K562 (cell line): Measurements from ENCODE around the gene AFF3. TPM values are rescaled to one million over a fixed set of nuclear protein-coding genes. Genes with fewer than 3 reads are reported as not detected.
A peak's percentile ranks its signal among the peaks of the same experiment; 100 is the strongest.

Source experiments
- DMBX1 ChIP-seq: fragments of 250-450 bp; sonication (Bioruptor Pico); IDR thresholded peaks from 2 replicates; pipeline ENCODE4 v1.8.0; 2022; ENCODE audit warnings: inconsistent platforms, mild to moderate bottlenecking, moderate library complexity, borderline replicate concordance
- ELF1 ChIP-seq: fragments of 200-800 bp; sonication (Bioruptor generic); IDR thresholded peaks from 2 replicates; pipeline ENCODE4 v1.6.1; 2016; ENCODE audit warnings: missing genetic modification characterization, missing compliant biosample characterization
- HIVEP1 ChIP-seq: fragments of 250-450 bp; sonication (Bioruptor Pico); IDR thresholded peaks from 2 replicates; pipeline ENCODE4 v1.4.0; 2020; ENCODE audit warnings: mild to moderate bottlenecking
- NR4A1 ChIP-seq, 2 experiments: fragments of 250-450 bp in 1 of 2; fragments of 450-650 bp in 1 of 2; sonication (Bioruptor Pico) in 1 of 2; IDR thresholded peaks; 2 replicates each; pipeline versions ENCODE4 v1.4.0 to v1.6.1; 2016 to 2020; ENCODE audit warnings: mild to moderate bottlenecking in 2 of 2, missing compliant biosample characterization in 1 of 2, missing genetic modification characterization in 1 of 2, moderate library complexity in 1 of 2
- THRB ChIP-seq: fragments of 450-650 bp; formaldehyde crosslinking; conservative IDR thresholded peaks from 2 replicates; pipeline ENCODE4 v1.4.0; 2022; ENCODE audit warnings: mild to moderate bottlenecking, missing genetic modification characterization
- TRIM24 ChIP-seq, 2 experiments: fragments of 450-650 bp; IDR thresholded peaks; 2 replicates each; pipeline ENCODE4 v1.6.1; 2016
- ZBTB40 ChIP-seq, 2 experiments: fragments of 450-650 bp in 1 of 2; sonication (generic) in 1 of 2; formaldehyde crosslinking in 1 of 2; IDR thresholded peaks; 2 replicates each; pipeline versions ENCODE4 v1.7.1 to v1.9.0; 2016 to 2022; ENCODE audit warnings: inconsistent platforms in 1 of 2, mild to moderate bottlenecking in 1 of 2, missing genetic modification reagents in 1 of 2
- ZC3H8 ChIP-seq: fragments of 450-650 bp; IDR thresholded peaks from 2 replicates; pipeline ENCODE4 v1.6.1; 2017
- ZFX ChIP-seq: sonication (generic); formaldehyde crosslinking; IDR thresholded peaks from 2 replicates; pipeline ENCODE4 v1.8.0; 2022; ENCODE audit warnings: mild to moderate bottlenecking, missing genetic modification reagents, moderate library complexity
- ZNF134 ChIP-seq: fragments of 250-450 bp; sonication (Bioruptor Pico); conservative IDR thresholded peaks from 2 replicates; pipeline ENCODE4 v1.4.0; 2020
- ZNF3 ChIP-seq: fragments of 250-450 bp; sonication (Bioruptor Pico); IDR thresholded peaks from 2 replicates; pipeline ENCODE4 v1.5.0; 2021; ENCODE audit warnings: mild to moderate bottlenecking, moderate library complexity
- ZNF696 ChIP-seq: fragments of 250-450 bp; sonication (Bioruptor Pico); conservative IDR thresholded peaks from 2 replicates; pipeline ENCODE4 v1.4.0; 2020; ENCODE audit warnings: mild to moderate bottlenecking, moderate library complexity
- polyA plus RNA-seq, 8 experiments: library from polyadenylated mRNA; depleted of rRNA in 4 of 8; stranded (reverse) in 5 of 8; unstranded in 3 of 8; fragments of >200 nt; fragmentation: Nextera tagmentation in 2 of 8; fragmentation: Illumina TruSeq in 1 of 8; extraction: Ambion mirVana in 2 of 8; extraction: Trizol in 1 of 8; gene quantifications; 2 replicates each; pipeline versions ENCODE4 v1.2.1 to v1.2.3, GENCODE V29; 2011 to 2014; ENCODE audit warnings: inconsistent platforms in 1 of 8, missing spikeins in 1 of 8
- total RNA-seq, 7 experiments: library from RNA; depleted of rRNA in 6 of 7; stranded (reverse); fragments of >200 nt in 6 of 7; fragmentation: Illumina TruSeq in 2 of 7; extraction: Trizol in 2 of 7; gene quantifications; 2 replicates each; pipeline versions ENCODE4 v1.2.1 to v1.2.3, GENCODE V29; 2011 to 2021; ENCODE audit warnings: low replicate concordance in 1 of 7

Gene AFF3
- total and polyA plus RNA-seq, 9 of the 15 experiments (the other 6 are each of a cell fraction or from before 2014, with no cell fraction given) = 0.02 to 0.11 TPM; not detected in 7

GRCh38 chr2:99657691-99658258 lies 484.6 kb downstream of the AFF3 start (continued):
- TF ChIP-seq THRB = no peak
- peak; percentile 51; the same call in 1 of the 2 replicates for TF ChIP-seq ELF1 (tag)
- no peak for TF ChIP-seq NR4A1 (CRISPR knock-in tag; IDR thresholded peaks at IDR 0.05)
- 0 out of 2 replicates have a peak, but pooled peaks have one; percentile 64 for TF ChIP-seq NR4A1 (tag; IDR thresholded peaks at IDR 0.05)
- TF ChIP-seq TRIM24 (IDR thresholded peaks at IDR 0.05) = no peak
- TF ChIP-seq ZNF134 = peak; percentile 81
- TF ChIP-seq ZFX = no peak
- no peak for TF ChIP-seq ZC3H8
- peak; percentile 55; the same call in 1 of the 2 replicates for TF ChIP-seq DMBX1 (CRISPR knock-in tag)
- no peak for TF ChIP-seq ZNF696 (CRISPR knock-in tag)
- no peak for TF ChIP-seq HIVEP1
- no peak for TF ChIP-seq ZBTB40 (IDR thresholded peaks at IDR 0.05)
- no peak for TF ChIP-seq ZBTB40 (CRISPR knock-in tag; IDR thresholded peaks at IDR 0.05)
- TF ChIP-seq ZNF3 (CRISPR knock-in tag) = no peak
